Measurements from ENCODE around the gene NRTN.
"Not testable (repeated sequence)": the region's sequence is repeated elsewhere in the genome, so short reads cannot be mapped to it uniquely, and the experiment has no call there.

Gene NRTN

DNA sequence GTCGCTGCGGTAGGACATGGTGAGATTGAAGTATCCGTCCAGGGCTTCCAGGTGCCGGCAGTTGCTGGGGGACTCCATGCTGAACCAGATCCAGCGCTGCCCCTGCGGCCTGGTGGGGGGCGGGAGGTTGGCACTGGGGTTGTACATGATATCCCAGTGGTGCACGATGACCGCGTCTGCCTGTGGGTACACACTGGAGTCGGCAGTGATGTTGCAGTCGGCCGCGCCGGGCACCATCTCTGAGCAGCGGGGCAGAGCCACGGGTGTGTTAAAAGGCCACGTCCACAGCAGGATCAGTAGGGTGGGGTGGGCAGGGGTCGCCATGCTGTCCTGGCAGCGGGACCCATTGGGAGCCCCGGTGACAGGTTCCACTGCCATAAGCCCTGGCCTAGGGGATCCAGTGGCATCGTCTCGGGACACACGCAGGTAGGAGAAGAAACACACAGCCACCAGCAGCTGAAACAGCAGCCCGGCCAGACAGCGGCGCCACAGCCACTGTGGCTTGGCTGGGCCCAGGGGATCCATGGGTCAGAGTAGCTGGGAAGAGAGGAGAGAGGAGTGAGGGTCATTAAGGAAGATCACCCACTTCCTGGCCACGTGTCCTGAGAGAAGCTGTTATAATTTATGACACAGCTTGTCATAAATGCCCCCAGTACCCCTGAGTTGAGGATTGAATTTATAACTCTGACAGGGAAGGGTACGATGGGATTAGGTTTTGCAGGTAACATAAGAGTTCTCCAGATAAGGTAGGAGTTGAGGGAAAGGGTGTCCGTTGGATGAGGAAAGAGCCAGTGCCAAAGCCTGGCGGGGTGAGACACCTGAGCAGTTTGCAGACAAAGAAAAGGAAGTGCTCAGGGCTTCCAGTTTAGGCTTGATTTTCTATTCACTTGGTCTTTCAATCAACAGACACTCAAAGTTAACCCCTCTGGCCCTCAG is 62.6 kb downstream of the NRTN start:
- DNase-seq (ENCODE audit: low spot score) = no peak

DNA sequence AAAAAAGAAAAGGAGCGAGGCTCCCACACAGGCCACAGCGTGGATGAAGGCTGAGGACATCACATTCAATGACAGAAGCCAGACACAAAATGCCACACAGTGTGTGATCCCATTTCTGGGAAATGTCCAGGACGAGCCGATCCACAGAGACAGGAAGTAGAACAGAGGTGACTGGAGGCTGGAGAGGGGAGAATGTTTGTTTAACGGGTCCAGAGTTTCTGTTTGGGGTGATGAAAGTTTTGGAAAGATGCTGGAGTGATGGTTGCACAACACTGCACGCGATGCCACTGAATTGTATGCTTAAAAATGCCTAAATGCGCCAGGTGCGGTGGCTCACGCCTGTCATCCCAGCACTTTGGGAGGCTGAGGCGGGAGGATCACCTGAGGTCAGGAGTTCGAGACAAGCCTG is 66.1 kb downstream of the NRTN start:
- DNase-seq (ENCODE audit: low spot score) = no peak

DNA sequence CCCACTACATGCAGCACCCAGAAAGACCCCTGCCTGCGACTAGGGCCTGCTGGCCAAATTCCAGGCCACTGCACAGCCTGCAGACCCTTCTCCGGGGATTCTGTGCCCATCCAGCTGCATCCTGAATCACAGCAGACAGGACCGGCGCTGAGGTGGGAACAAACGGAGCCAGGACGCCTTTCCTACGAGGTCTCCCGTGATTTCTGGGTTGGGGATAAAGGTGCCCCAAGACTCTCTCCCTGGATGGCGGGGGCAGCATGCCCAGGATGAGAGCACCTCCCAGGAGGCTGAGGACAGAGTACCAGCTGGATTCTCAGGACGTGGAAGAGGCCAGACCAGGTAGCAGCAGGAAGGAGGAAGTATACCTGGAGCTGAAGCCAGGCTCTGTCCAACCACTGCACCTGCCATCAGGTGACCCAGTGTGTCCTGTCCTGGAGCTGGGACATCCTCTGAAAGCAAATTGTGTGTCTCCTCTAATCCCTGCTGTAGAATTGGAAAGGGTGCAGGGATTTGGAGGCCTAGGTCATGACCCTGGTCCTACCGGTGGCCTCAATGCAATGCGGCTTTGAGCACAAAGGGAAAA is 68.8 kb downstream of the NRTN start:
- no peak for DNase-seq (ENCODE audit: low spot score)

DNA sequence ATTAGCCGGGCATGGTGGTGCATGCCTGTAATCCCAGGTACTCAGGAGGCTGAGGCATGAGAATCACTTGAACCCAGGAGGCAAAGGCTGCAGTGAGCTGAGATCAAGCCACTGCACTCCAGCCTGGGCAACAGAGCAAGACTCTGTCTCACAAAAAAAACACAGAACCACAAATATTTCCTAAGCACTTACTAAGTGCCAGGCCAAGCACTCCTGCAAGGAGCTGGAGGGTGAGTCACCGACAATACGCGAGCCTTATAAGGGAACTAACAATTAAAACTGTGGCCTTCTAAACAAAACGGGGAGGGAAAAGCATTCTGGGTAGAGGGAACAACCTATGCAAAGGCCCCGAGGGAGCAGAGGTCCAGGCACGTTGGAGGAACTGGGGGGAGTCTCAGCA is 69.6 kb downstream of the NRTN start:
- not testable (repeated sequence) for DNase-seq (ENCODE audit: low spot score)

DNA sequence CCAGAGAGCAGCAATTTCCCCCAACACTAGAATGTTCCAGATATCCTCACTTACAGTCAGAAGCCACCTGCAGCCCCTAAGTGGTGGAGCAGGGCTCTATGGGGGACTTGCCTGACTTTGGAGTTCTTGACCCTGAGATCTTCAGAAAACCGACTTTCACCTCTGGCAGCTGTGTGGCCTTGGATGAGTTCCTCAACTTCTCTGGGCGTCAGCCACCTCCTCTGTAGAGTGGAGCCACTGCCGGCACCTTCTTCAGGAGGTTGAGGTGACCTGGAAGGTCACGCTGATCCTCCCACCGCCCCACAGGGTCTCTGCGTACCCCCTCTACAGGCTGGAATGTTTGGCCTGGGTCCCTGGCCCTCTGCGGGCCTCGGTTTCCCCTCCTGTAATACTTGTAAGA is 72.6 kb downstream of the NRTN start:
- DNase-seq (ENCODE audit: low spot score) = no peak

DNA sequence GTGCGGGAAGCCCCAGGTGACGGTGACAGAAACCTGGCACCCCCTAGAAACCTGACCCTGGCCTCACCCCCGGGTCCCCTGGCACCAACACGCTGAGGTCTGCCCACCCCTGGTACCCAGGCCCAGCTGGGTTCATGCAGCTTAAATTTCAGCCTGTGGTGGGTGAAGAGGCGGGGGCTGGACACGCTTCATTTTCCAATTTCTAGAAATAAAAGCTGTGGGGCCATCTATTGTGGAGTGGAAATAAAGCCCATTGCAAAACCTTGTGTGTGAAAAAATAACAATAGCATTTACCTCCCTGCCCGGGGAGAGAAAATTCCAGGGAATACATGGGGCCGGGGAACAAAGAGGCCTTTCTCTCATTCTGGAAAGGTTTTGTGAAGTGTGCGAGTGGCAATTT is 73.0 kb downstream of the NRTN start:
- DNase-seq (ENCODE audit: low spot score) = no peak

All from NAMALWA (cell line).